Left lung (tissue), 10 donors: ENCODE data around the gene PRKD2. TPM values are rescaled to one million over a fixed set of nuclear protein-coding genes. Genes with fewer than 3 reads are reported as not detected.

Experiments
- ATAC-seq: fragments of 200-7000 bp; cut with Tn5 transposase; one replicate; pipeline ENCODE4 v1.9.1; 2020; ENCODE audit warnings: moderate library complexity
- DNase-seq, 4 donors: peaks; one replicate each; pipeline ENCODE4 v3.0.0-alpha.2; 2013 to 2020
- H3K27ac ChIP-seq, 2 donors: fragments of 200-600 bp; sonication (generic) in 1 of 2; one replicate each; pipeline versions ENCODE4 v1.5.0 to v1.8.0; 2020 to 2021
- H3K27me3 ChIP-seq, 2 donors: fragments of 200-600 bp; sonication (generic) in 1 of 2; one replicate each; pipeline versions ENCODE4 v1.5.0 to v1.8.0; 2020 to 2021
- H3K36me3 ChIP-seq, 2 donors: fragments of 200-600 bp; sonication (generic) in 1 of 2; one replicate each; pipeline versions ENCODE4 v1.5.0 to v1.8.0; 2020 to 2021
- H3K4me1 ChIP-seq, 2 donors: fragments of 200-600 bp; one replicate each; pipeline ENCODE4 v1.8.0; 2021
- H3K4me3 ChIP-seq, 2 donors: fragments of 200-600 bp; sonication (generic) in 1 of 2; one replicate each; pipeline versions ENCODE4 v1.5.0 to v1.8.0; 2020 to 2021; ENCODE audit warnings: mild to moderate bottlenecking in 1 of 2
- H3K9me3 ChIP-seq, 2 donors: fragments of 200-600 bp; sonication (generic) in 1 of 2; one replicate each; pipeline versions ENCODE4 v1.5.0 to v1.8.0; 2020 to 2021
- intact Hi-C, 2 donors: fragments of 100-400 bp; cut with DNase I; formaldehyde crosslinking; loops; one replicate each; pipeline versions ENCODE4 v1.11.2 to v1.14.2; 2022
- polyA plus RNA-seq, 6 donors: library from polyadenylated mRNA; unstranded; fragments of 120-200 nt; gene quantifications; one replicate each; pipeline ENCODE4 v1.2.1, GENCODE V29; 2013; ENCODE audit not compliant: insufficient read length in 6 of 6
- total RNA-seq, 2 donors: library from RNA; stranded (reverse); fragmentation: NEBNext Ultra II Directional; extraction: Animal tissue kit (Norgen Biotek cat#: 25700); gene quantifications; one replicate each; pipeline ENCODE4 v1.2.1, GENCODE V29; 2021
- TF ChIP-seq, protein P1 (sequence below), 2 donors: fragments of 200-600 bp; sonication (generic) in 1 of 2; IDR thresholded peaks; one replicate each; pipeline versions ENCODE4 v1.5.0 to v1.8.0; 2021; ENCODE audit warnings: antibody characterized with exemption in 2 of 2
- donor health status: DM: no; HTN: yes; CAD: no.
- donor health status: DM: no; HTN: no; CAD: no.

PRKD2 gene
- total and polyA plus RNA-seq, 8 donors, result 37.8 to 61.4 (median 53.1) TPM

DNA sequence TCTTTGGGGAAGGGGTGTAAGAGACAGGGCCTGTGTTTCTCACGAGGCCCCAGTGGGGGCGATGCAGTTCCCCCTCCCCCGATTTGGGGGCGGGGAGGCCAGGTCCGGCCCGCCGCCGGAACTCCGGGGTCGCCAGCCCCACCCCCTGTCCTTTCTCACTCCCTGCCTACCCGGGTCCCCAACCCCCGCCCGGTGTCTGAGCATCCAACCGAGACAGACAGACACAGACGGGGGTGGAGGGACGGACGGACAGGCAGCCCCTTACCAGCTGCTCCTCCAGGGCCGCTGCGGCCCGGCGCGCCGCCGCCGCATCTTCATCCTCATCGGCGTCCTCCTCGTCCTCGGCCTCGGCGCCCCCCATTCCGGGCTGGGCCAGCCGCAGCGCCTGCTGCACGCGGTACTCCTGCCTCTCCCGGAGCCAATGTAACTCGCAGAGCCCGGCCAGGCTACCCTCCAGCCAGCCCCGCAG, 56.3 kb downstream of the PRKD2 start:
- peak overlapping the region in 1 of 2 donors; percentile 77 for H3K27ac ChIP-seq
- DNase-seq, result peak in 3 of 4 donors; percentile 34 to 52 (median 48)
- H3K9me3 ChIP-seq, result no peaks in the 10 kb centered on the region
- no peaks in the 10 kb centered on the region for H3K36me3 ChIP-seq
- TF ChIP-seq, protein P1, sequence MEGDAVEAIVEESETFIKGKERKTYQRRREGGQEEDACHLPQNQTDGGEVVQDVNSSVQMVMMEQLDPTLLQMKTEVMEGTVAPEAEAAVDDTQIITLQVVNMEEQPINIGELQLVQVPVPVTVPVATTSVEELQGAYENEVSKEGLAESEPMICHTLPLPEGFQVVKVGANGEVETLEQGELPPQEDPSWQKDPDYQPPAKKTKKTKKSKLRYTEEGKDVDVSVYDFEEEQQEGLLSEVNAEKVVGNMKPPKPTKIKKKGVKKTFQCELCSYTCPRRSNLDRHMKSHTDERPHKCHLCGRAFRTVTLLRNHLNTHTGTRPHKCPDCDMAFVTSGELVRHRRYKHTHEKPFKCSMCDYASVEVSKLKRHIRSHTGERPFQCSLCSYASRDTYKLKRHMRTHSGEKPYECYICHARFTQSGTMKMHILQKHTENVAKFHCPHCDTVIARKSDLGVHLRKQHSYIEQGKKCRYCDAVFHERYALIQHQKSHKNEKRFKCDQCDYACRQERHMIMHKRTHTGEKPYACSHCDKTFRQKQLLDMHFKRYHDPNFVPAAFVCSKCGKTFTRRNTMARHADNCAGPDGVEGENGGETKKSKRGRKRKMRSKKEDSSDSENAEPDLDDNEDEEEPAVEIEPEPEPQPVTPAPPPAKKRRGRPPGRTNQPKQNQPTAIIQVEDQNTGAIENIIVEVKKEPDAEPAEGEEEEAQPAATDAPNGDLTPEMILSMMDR (IDR thresholded peaks at IDR 0.05), result no peak
- intact Hi-C loops, result loop anchor here in 1 of 2 donors (10.0 kb wide), 1 partner anchor 126 kb away; no protein-coding TSS in a partner anchor
- no peak for ATAC-seq
- peak overlapping the region; percentile 40 to 54 for H3K4me3 ChIP-seq
- peaks cover 14 to 53% of the 10 kb centered on the region in 2 donors for H3K27me3 ChIP-seq
- peaks cover 0 to 31% of the 10 kb centered on the region in 2 donors for H3K4me1 ChIP-seq

- Histone ChIP-seq H3K4me3 (peak overlapping the region; percentile 40 to 54), H3K27ac (peak overlapping the region in 1 of 2 donors; percentile 77), H3K27me3 (peaks cover 14 to 58% of the 10 kb centered on the region in 2 donors), H3K4me1 (peaks cover 0 to 31% of the 10 kb centered on the region in 2 donors), H3K9me3 (no peaks in the 10 kb centered on the region), H3K36me3 (no peaks in the 10 kb centered on the region)
- intact Hi-C loops, result loop anchor here in 1 of 2 donors (10.0 kb wide), 1 partner anchor 125 kb away; no protein-coding TSS in a partner anchor
- peak; percentile 40 to 88 (median 60) for DNase-seq
- no peak for ATAC-seq
- TF ChIP-seq, protein P1 (IDR thresholded peaks at IDR 0.05), result no peak
Measured at GRCh38 chr19:46660008-46660517, 56.9 kb downstream of the PRKD2 start.

DNA sequence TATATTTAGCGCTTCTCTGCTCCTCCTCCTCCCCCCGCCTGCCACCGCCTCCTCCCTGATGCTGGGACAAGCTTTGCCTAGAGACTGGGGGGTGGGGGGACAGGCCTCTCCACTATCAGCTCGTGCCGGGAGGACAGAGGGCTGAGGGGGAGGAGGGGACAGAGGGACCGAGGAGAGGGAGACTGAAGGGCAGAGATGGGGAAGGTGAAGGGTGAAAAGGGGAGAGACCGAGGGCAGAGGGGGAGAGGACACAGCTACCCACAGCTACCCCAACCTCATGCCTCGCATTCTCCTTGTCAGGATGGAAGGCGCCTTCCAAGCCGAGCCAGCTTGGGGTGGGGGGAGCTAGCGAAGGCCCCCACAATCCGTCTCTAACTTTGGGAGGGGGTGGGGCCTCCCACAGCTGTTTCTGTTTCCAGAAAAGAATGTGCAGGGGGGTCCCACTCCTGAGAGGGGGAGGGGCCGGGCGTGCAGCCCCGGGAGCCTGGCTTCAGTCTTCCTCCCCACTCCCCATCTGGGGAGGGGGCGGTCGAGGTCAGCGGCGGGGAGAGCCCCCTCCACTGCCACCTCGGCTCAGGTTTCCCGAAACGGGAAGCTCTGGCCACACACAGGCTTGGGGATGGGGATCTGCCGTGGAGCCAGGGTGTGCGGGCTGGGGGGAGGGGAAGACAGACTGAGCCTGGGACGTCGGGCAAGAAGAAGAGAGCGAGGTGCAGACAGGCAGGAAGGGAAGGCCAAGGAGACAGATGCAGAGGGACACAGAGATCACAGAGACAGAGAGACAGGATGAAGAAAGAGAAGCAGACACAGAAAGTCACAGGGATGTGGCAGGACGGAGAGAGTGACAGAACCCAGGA, 57.5 kb downstream of the PRKD2 start:
- Histone ChIP-seq H3K4me1 (peaks cover 0 to 31% of the 10 kb centered on the region in 2 donors), H3K4me3 (peak overlapping the region; percentile 40 to 54), H3K27ac (peak overlapping the region; percentile 28 to 77), H3K9me3 (no peaks in the 10 kb centered on the region), H3K36me3 (no peaks in the 10 kb centered on the region), H3K27me3 (peaks cover 14 to 64% of the 10 kb centered on the region in 2 donors)
- TF ChIP-seq, protein P1 (IDR thresholded peaks at IDR 0.05), result no peak
- DNase-seq (peak; percentile 44 to 82 (median 81)), ATAC-seq (no peak)
- intact Hi-C loops, result loop anchor here in 1 of 2 donors (5.0 to 10.0 kb wide), 2 partner anchors 37 to 125 kb away; no protein-coding TSS in a partner anchor

DNA sequence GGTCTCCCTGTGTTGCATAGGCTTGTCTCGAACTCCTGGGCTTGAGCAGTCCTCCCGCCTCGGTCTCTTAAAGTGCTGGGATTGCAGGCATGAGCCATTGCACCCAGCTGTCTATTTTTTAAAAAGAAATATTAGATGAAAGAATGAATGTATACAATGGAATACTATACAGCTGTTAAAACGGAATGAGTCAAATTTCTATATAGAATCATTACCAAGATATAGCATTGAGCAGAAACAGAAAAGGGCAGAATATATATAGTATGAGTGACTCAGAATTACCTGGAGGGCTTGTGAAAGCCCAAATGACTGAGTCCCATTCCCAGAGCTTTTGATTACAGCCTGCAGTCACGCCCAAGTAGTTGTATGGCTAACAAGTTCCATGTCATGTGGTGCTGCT, 60.4 kb downstream of the PRKD2 start:
- no peaks in the 10 kb centered on the region for H3K9me3 ChIP-seq
- intact Hi-C loops, result loop anchor here in 1 of 2 donors (5.0 kb wide), 1 partner anchor 34 kb away; no protein-coding TSS in a partner anchor
- peaks cover 0 to 20% of the 10 kb centered on the region in 2 donors for H3K4me1 ChIP-seq
- no peak overlapping the region for H3K27ac ChIP-seq
- H3K36me3 ChIP-seq, result no peaks in the 10 kb centered on the region
- TF ChIP-seq, protein P1 (IDR thresholded peaks at IDR 0.05), result no peak
- no peak for DNase-seq
- H3K27me3 ChIP-seq, result peaks cover 14 to 92% of the 10 kb centered on the region in 2 donors
- no peak overlapping the region for H3K4me3 ChIP-seq
- no peak for ATAC-seq
